Activated T-cell treated with anti-CD3 and anti-CD28 coated beads for 48 hours (primary cell): ENCODE results near the gene CD3G.
"Not testable (repeated sequence)": the region's sequence is repeated elsewhere in the genome, so short reads cannot be mapped to it uniquely, and the experiment has no call there.

Source experiments
- DNase-seq: peaks from one replicate; pipeline ENCODE4 v3.0.0-alpha.2; 2020; ENCODE audit warnings: low read depth

The CD3G gene

GRCh38 chr11:118343981-118344515 lies at the start of gene CD3G:
TSS of gene CD3G (plus strand) at chr11:118344344. CDS start at chr11:118344424, 80 bp downstream.
- peak; percentile 62 for DNase-seq

- no peak for DNase-seq
These were observed 48.9 kb upstream of the CD3G start for GRCh38 chr11:118295199-118295598.

- DNase-seq, result no peak
These were observed 48.2 kb upstream of the CD3G start for GRCh38 chr11:118295815-118296454.

- DNase-seq, result no peak
These were observed 42.4 kb upstream of the CD3G start for GRCh38 chr11:118301600-118302195.

- no peak for DNase-seq
These were observed 39.9 kb upstream of the CD3G start for GRCh38 chr11:118304227-118304567.

- DNase-seq, result peak; percentile 56
These were observed 39.4 kb upstream of the CD3G start, which contains the start of gene CD3E for GRCh38 chr11:118304568-118305248. TSS of gene CD3E (plus strand) at chr11:118304730. CDS start at chr11:118304953, 223 bp downstream.

- no peak for DNase-seq
These were observed 38.4 kb upstream of the CD3G start for GRCh38 chr11:118305726-118306125.

GRCh38 chr11:118306556-118306955 lies 37.6 kb upstream of the CD3G start:
- DNase-seq, result no peak

GRCh38 chr11:118308995-118309528 lies 35.1 kb upstream of the CD3G start:
- not testable (repeated sequence) for DNase-seq

- DNase-seq, result no peak
These were observed 33.9 kb upstream of the CD3G start for GRCh38 chr11:118310271-118310670.

- no peak for DNase-seq
These were observed 33.2 kb upstream of the CD3G start for GRCh38 chr11:118310781-118311485.

- no peak for DNase-seq
These were observed 32.6 kb upstream of the CD3G start for GRCh38 chr11:118311518-118311917.

GRCh38 chr11:118312328-118312727 lies 31.8 kb upstream of the CD3G start:
- DNase-seq, result no peak

- DNase-seq, result no peak
These were observed 30.9 kb upstream of the CD3G start for GRCh38 chr11:118313242-118313641.

- DNase-seq, result no peak
These were observed 29.1 kb upstream of the CD3G start for GRCh38 chr11:118314988-118315411.

- no peak for DNase-seq
These were observed 26.0 kb upstream of the CD3G start for GRCh38 chr11:118318124-118318523.

GRCh38 chr11:118318581-118319336 lies 25.4 kb upstream of the CD3G start:
- no peak for DNase-seq

GRCh38 chr11:118319337-118319707 lies 24.8 kb upstream of the CD3G start:
- no peak for DNase-seq

- no peak for DNase-seq
These were observed 23.6 kb upstream of the CD3G start for GRCh38 chr11:118320515-118320914.

GRCh38 chr11:118321386-118322082 lies 22.6 kb upstream of the CD3G start:
- DNase-seq, result no peak

- no peak for DNase-seq
These were observed 21.4 kb upstream of the CD3G start for GRCh38 chr11:118322721-118323120.
